Measurements from ENCODE around the gene CCIN. TPM values are rescaled to one million over a fixed set of nuclear protein-coding genes. Genes with fewer than 3 reads are reported as not detected.
"Not testable (repeated sequence)": the region's sequence is repeated elsewhere in the genome, so short reads cannot be mapped to it uniquely, and the experiment has no call there.

The CCIN gene
- total RNA-seq, 2 donors from 2014 or later: 1.6 to 2.3 TPM

DNA sequence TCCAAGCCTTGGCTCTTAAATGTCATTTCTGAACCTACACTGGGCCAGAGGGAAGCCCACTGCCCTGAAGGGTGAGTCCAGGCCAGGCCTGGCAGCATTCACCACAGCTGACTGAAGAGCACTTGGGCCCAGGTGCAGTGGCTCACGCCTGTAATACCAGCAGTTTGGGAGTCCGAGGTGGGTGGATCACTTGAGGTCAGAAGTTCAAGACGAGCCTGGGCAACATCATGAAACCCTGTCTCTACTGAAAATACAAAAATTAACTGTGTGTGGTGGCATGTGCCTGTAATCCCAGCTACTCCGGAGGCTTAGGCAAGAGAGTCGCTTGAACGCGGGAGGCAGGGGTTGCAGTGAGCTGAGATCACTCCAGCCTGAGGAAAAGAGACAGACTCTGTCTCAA is 5.1 kb downstream of the CCIN start:
- H3K9me3 ChIP-seq: no peaks in the 10 kb centered on the region
- no peak for DNase-seq (ENCODE audit: low spot score)
- TF ChIP-seq, protein P1, sequence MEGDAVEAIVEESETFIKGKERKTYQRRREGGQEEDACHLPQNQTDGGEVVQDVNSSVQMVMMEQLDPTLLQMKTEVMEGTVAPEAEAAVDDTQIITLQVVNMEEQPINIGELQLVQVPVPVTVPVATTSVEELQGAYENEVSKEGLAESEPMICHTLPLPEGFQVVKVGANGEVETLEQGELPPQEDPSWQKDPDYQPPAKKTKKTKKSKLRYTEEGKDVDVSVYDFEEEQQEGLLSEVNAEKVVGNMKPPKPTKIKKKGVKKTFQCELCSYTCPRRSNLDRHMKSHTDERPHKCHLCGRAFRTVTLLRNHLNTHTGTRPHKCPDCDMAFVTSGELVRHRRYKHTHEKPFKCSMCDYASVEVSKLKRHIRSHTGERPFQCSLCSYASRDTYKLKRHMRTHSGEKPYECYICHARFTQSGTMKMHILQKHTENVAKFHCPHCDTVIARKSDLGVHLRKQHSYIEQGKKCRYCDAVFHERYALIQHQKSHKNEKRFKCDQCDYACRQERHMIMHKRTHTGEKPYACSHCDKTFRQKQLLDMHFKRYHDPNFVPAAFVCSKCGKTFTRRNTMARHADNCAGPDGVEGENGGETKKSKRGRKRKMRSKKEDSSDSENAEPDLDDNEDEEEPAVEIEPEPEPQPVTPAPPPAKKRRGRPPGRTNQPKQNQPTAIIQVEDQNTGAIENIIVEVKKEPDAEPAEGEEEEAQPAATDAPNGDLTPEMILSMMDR (IDR thresholded peaks at IDR 0.05): no peak
- no peak for ATAC-seq (ENCODE audit: insufficient number of reproducible peaks, low FRiP score, low read depth)
- no peak overlapping the region for H3K27ac ChIP-seq
- no peaks in the 10 kb centered on the region for H3K4me1 ChIP-seq (ENCODE audit: control insufficient read depth in 1 of 2, low read depth in 2 of 2)
- H3K27me3 ChIP-seq (replicated peaks; ENCODE audit: insufficient read depth): no peaks in the 10 kb centered on the region
- H3K36me3 ChIP-seq: no peaks in the 10 kb centered on the region
- H3K4me3 ChIP-seq: no peak overlapping the region

DNA sequence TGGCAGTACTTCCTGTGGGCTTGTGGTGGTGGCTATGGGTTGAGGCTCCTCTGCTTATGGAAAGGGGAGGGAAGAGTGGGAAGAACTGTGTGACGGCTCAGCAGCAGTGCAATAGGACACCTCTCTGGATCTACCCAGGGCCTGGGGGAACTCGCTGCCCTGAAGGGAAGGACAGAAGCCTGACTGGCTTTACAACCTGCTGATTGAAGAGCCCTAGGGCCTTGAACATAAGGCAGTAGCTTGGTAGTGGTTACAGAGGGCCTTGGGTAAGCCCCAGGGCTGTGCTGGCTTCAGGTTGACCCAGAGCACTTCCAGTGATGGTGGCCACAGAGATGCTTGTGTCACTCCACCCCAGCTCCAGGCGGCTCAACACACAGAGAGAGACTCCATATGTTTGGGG is 5.5 kb downstream of the CCIN start:
- Histone ChIP-seq H3K4me3 (no peak overlapping the region), H3K9me3 (no peaks in the 10 kb centered on the region), H3K27me3 (replicated peaks; ENCODE audit: insufficient read depth) (no peaks in the 10 kb centered on the region), H3K36me3 (no peaks in the 10 kb centered on the region), H3K4me1 (ENCODE audit: control insufficient read depth in 1 of 2, low read depth in 2 of 2) (no peaks in the 10 kb centered on the region), H3K27ac (no peak overlapping the region)
- DNase-seq (ENCODE audit: low spot score): no peak
- TF ChIP-seq, protein P1 (IDR thresholded peaks at IDR 0.05): no peak
- ATAC-seq (ENCODE audit: insufficient number of reproducible peaks, low FRiP score, low read depth): no peak

DNA sequence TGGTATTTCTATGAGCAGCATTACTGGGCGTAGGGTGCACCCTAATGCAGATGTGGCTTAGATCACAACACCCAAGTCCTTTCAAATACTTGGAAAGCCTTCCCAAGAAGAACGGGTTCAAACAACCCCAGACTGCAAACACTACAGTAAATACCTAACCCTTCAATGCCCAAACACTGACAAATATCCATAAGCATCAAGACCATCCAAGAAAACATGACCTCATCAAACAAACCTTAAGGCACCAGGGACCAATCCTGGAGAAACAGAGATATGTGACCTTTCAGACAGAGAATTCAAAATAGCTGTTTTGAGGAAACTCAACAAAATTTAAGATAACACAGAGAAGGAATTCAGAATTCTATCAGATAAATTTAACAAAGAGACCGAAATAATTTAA is 6.0 kb downstream of the CCIN start:
- not testable (repeated sequence) for H3K4me1 ChIP-seq (ENCODE audit: control insufficient read depth in 1 of 2, low read depth in 2 of 2); H3K9me3 ChIP-seq; H3K4me3 ChIP-seq; H3K27ac ChIP-seq; H3K36me3 ChIP-seq; H3K27me3 ChIP-seq (replicated peaks; ENCODE audit: insufficient read depth); ATAC-seq (ENCODE audit: insufficient number of reproducible peaks, low FRiP score, low read depth); DNase-seq (ENCODE audit: low spot score)

DNA sequence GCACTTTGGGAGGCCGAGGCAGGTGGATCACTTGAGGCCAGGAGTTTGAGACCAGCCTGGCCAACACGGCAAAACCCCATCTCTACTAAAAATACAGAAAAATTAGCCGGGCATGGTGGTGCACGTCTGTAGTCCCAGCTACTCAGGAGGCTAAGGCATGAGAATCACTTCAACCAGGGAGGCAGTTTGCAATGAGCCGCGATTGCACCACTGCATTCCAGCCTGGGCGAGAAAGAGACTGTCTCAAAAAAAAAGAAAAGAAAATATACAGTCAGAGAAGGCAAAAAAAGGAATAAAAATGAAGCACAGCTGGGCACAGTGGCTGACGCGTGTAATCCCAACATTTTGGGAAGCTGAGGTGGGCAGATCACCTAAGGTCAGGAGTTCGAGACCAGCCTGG is 7.3 kb downstream of the CCIN start:
- H3K4me3 ChIP-seq; DNase-seq (ENCODE audit: low spot score); H3K27me3 ChIP-seq (replicated peaks; ENCODE audit: insufficient read depth); ATAC-seq (ENCODE audit: insufficient number of reproducible peaks, low FRiP score, low read depth); H3K27ac ChIP-seq; H3K4me1 ChIP-seq (ENCODE audit: control insufficient read depth in 1 of 2, low read depth in 2 of 2); H3K9me3 ChIP-seq; H3K36me3 ChIP-seq: not testable (repeated sequence)

DNA sequence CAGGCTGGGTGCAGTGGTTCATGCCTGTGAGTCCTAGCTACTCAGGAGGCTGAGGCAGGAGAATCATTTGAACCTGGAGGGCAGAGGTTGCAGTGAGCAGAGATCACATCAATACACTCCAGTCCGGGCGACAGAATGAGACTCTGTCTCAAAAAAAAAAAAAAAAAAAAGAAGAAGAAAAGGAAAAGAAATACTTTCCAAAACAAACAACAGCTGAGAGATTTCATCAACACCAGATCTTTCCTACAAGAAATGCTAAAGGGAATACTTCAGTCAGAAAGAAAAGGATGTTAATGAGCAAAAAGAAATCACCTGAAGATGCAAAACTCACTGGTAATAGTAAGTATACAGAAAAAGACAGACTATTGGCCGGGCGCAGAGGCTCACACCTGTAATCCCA is 8.4 kb downstream of the CCIN start:
- ATAC-seq (ENCODE audit: insufficient number of reproducible peaks, low FRiP score, low read depth) (no peak), DNase-seq (ENCODE audit: low spot score) (no peak)
- Histone ChIP-seq H3K27me3 (replicated peaks; ENCODE audit: insufficient read depth) (no peaks in the 10 kb centered on the region), H3K36me3 (no peaks in the 10 kb centered on the region), H3K4me1 (ENCODE audit: control insufficient read depth in 1 of 2, low read depth in 2 of 2) (no peaks in the 10 kb centered on the region), H3K27ac (no peak overlapping the region), H3K4me3 (no peak overlapping the region), H3K9me3 (no peaks in the 10 kb centered on the region)
- TF ChIP-seq, protein P1 (IDR thresholded peaks at IDR 0.05): no peak

DNA sequence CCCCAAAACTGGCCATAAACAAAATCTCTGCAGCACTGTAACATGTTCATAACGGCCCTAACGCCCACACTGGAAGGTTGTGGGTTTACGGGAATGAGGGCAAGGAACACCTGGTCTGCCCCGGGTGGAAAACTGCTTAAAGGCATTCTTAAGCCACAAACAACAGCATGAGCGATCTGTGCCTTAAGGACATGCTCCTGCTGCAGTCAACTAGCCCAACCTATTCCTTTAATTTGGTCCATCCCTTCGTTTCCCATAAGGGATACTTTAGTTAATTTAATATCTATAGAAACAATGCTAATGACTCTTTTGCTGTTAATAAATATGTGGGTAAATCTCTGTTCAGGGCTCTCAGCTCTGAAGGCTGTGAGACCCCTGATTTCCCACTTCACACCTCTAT is 11.1 kb downstream of the CCIN start:
- DNase-seq (ENCODE audit: low spot score); H3K9me3 ChIP-seq; ATAC-seq (ENCODE audit: insufficient number of reproducible peaks, low FRiP score, low read depth); H3K4me3 ChIP-seq; H3K4me1 ChIP-seq (ENCODE audit: control insufficient read depth in 1 of 2, low read depth in 2 of 2); H3K27ac ChIP-seq; H3K27me3 ChIP-seq (replicated peaks; ENCODE audit: insufficient read depth); H3K36me3 ChIP-seq: not testable (repeated sequence)

DNA sequence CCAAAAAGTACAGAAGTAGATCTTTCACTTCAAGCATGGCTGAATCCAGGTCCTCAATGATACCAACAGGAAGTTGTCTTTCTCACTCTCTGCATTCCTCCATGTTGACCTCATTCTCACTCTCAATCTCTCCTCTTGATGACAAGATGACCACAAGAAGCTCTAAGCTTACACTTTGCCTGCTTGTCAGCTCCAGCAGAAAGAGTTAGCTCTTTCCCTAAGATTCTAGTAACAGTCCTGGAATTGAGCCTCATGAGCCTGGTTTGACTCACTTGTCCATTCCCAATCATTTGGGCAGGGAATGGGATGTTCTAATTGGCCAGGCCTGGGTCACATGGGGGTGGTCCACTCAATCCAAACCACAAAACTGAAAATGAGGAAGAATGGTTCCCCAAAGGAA is 18.2 kb downstream of the CCIN start:
- no peaks in the 10 kb centered on the region for H3K27me3 ChIP-seq (replicated peaks; ENCODE audit: insufficient read depth)
- no peaks in the 10 kb centered on the region for H3K36me3 ChIP-seq
- H3K4me3 ChIP-seq: no peak overlapping the region
- DNase-seq (ENCODE audit: low spot score) (no peak), ATAC-seq (ENCODE audit: insufficient number of reproducible peaks, low FRiP score, low read depth) (no peak)
- H3K9me3 ChIP-seq: no peaks in the 10 kb centered on the region
- no peak overlapping the region for H3K27ac ChIP-seq
- TF ChIP-seq, protein P1 (IDR thresholded peaks at IDR 0.05): no peak
- H3K4me1 ChIP-seq (ENCODE audit: control insufficient read depth in 1 of 2, low read depth in 2 of 2): peaks cover 13 to 16% of the 10 kb centered on the region in 2 donors
